SU-DHL-6 (cell line): Measurements from ENCODE around the gene NELL1.

Source experiments
- H2AFZ ChIP-seq: fragments of 200-600 bp; sonication (generic); 2 replicates; pipeline ENCODE4 v1.6.1; 2014; ENCODE audit warnings: low read depth, mild to moderate bottlenecking, moderate library complexity, mixed read lengths, antibody characterized with exemption, low read length; ENCODE audit not compliant: severe bottlenecking
- H3F3A ChIP-seq: fragments of 200-600 bp; shearing (Covaris generic); 2 replicates; pipeline ENCODE4 v1.6.0; 2016; ENCODE audit warnings: antibody characterized with exemption, mild to moderate bottlenecking; ENCODE audit not compliant: insufficient read depth
- H3K27ac ChIP-seq: fragments of 200-600 bp; sonication (generic); 2 replicates; pipeline ENCODE4 v1.5.1; 2016; ENCODE audit warnings: low read depth, mild to moderate bottlenecking, low read length, moderate library complexity, mixed read lengths
- H3K27me3 ChIP-seq: fragments of 200-600 bp; sonication (generic), shearing (Covaris generic); 2 replicates; pipeline ENCODE4 v1.6.0; 2014; ENCODE audit warnings: mild to moderate bottlenecking, low read length
- H3K36me3 ChIP-seq: fragments of 200-600 bp; sonication (generic); 2 replicates; pipeline ENCODE4 v1.6.1; 2014; ENCODE audit warnings: mild to moderate bottlenecking, low read length, mixed read lengths
- H3K4me2 ChIP-seq: fragments of 300-600, 200-600 bp; shearing (Covaris generic), sonication (generic); 2 replicates; pipeline ENCODE4 v1.6.0; 2014; ENCODE audit warnings: low read length, low read depth, mild to moderate bottlenecking; ENCODE audit not compliant: poor library complexity, severe bottlenecking
- H3K4me3 ChIP-seq: fragments of 200-600 bp; sonication (generic); 2 replicates; pipeline ENCODE4 v1.5.1; 2014; ENCODE audit warnings: antibody characterized with exemption, low read length, mild to moderate bottlenecking, mixed read lengths; ENCODE audit not compliant: insufficient read depth, poor library complexity, severe bottlenecking
- H3K79me2 ChIP-seq: fragments of 200-600 bp; sonication (generic); 2 replicates; pipeline ENCODE4 v1.6.1; 2014; ENCODE audit warnings: mild to moderate bottlenecking, low read length, moderate library complexity; ENCODE audit not compliant: insufficient read depth
- H3K9ac ChIP-seq: fragments of 200-600 bp; sonication (generic); 2 replicates; pipeline ENCODE4 v1.7.0; 2014; ENCODE audit warnings: mild to moderate bottlenecking, low read length
- H3K9me2 ChIP-seq: fragments of 200-600 bp; sonication (generic); replicated peaks from 2 replicates; pipeline ENCODE4 v1.6.1; 2014; ENCODE audit warnings: low read length; ENCODE audit not compliant: insufficient read depth
- H3K9me3 ChIP-seq: fragments of 200-600 bp; sonication (generic); 2 replicates; pipeline ENCODE4 v1.6.1; 2014; ENCODE audit warnings: low read length, mixed read lengths; ENCODE audit not compliant: insufficient read depth
- H4K20me1 ChIP-seq: fragments of 200-600 bp; sonication (generic); 2 replicates; pipeline ENCODE4 v1.6.1; 2014; ENCODE audit warnings: low read depth, mild to moderate bottlenecking, antibody characterized with exemption, low read length, moderate library complexity, mixed read lengths
- EZH2phosphoT487 ChIP-seq: fragments of 200-600 bp; sonication (generic), shearing (Covaris generic); conservative IDR thresholded peaks from 2 replicates; pipeline ENCODE4 v1.6.1; 2018; ENCODE audit warnings: mild to moderate bottlenecking, antibody characterized with exemption, low read length, moderate library complexity, mixed read lengths
- TF ChIP-seq, protein P1 (sequence below): fragments of 200-600 bp; sonication (generic); IDR thresholded peaks from one replicate; pipeline ENCODE4 v1.5.1; 2017; ENCODE audit warnings: antibody characterized with exemption, mild to moderate bottlenecking, low read length, moderate library complexity; ENCODE audit not compliant: insufficient read depth, poor library complexity, severe bottlenecking

The NELL1 gene

DNA sequence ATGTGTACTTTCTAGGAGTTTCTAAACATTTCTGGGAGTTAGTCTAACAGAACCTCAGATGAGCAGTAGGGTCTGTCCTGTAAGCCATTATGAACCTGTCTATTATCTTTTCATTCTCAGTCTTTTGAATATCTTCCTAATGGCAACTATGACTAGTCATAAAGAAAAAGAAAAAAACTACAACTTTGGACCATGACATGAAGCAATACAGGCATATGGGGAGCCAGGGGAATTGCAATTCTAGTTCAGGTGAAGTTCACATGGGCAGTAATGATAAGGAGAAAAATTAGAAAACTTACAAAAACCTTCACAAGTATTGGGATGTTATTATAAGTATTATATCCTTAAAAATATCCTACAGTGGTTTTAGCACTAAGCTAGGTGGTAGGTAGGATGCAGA lies 874.5 kb downstream of the NELL1 start:
- Histone ChIP-seq H3K27ac (no peak overlapping the region), H3K27me3 (no peaks in the 10 kb centered on the region), H3K9ac (no peak overlapping the region), H3K9me3 (no peaks in the 10 kb centered on the region), H4K20me1 (no peaks in the 10 kb centered on the region), H3K4me3 (no peak overlapping the region), H3K4me2 (no peak overlapping the region), H2AFZ (no peak overlapping the region), H3K79me2 (no peaks in the 10 kb centered on the region), H3K9me2 (no peaks in the 10 kb centered on the region), H3F3A (no peaks in the 10 kb centered on the region), H3K36me3 (no peaks in the 10 kb centered on the region)
- TF ChIP-seq, protein P1, sequence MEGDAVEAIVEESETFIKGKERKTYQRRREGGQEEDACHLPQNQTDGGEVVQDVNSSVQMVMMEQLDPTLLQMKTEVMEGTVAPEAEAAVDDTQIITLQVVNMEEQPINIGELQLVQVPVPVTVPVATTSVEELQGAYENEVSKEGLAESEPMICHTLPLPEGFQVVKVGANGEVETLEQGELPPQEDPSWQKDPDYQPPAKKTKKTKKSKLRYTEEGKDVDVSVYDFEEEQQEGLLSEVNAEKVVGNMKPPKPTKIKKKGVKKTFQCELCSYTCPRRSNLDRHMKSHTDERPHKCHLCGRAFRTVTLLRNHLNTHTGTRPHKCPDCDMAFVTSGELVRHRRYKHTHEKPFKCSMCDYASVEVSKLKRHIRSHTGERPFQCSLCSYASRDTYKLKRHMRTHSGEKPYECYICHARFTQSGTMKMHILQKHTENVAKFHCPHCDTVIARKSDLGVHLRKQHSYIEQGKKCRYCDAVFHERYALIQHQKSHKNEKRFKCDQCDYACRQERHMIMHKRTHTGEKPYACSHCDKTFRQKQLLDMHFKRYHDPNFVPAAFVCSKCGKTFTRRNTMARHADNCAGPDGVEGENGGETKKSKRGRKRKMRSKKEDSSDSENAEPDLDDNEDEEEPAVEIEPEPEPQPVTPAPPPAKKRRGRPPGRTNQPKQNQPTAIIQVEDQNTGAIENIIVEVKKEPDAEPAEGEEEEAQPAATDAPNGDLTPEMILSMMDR: no peak
- TF ChIP-seq EZH2phosphoT487: no peak

DNA sequence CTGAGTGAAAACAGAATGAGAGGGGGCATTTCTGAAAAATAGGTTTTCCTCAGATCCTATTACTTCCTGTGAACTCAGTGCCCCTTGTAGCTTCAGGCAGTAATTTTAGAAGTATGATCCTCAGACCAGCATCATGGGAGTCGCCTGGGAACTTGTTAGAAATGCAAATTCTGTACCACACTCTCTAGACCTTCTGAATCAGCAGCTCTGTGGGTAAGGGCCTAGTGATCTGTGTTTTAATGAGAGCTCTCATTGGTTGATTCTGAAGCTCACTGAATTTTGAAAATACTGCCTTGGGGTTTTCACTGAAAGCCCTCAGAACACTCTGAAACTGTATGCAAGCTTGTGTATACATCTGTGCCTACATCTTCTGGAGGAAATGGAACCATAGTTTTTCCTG lies 876.3 kb downstream of the NELL1 start:
- Histone ChIP-seq H3K27ac (no peak overlapping the region), H3K79me2 (no peaks in the 10 kb centered on the region), H3F3A (no peaks in the 10 kb centered on the region), H3K27me3 (no peaks in the 10 kb centered on the region), H3K4me3 (no peak overlapping the region), H3K9me2 (no peaks in the 10 kb centered on the region), H3K9ac (no peak overlapping the region), H3K9me3 (no peaks in the 10 kb centered on the region), H3K36me3 (no peaks in the 10 kb centered on the region), H3K4me2 (no peak overlapping the region), H4K20me1 (no peaks in the 10 kb centered on the region), H2AFZ (no peak overlapping the region)
- TF ChIP-seq EZH2phosphoT487: no peak
- TF ChIP-seq, protein P1: no peak

DNA sequence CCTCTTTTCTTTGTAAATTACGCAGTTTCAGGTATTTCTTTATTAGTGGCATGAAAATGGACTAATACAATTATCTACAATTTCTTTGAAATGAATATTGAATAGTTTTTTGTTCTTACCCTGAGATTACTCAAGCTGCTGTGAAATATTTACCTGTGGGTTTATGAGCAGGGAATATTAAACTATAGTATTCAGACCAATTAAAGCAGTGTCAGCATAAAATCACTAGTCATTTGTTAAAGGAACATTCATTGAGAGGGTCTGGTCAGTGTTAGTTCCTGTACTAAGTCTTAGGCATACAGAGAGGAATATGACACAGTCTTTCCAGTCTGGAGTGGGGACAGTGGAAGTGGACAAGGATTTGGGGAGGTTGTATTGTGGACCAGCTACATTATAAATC lies 877.3 kb downstream of the NELL1 start:
- H3K27ac ChIP-seq: no peak overlapping the region
- TF ChIP-seq EZH2phosphoT487: no peak
- TF ChIP-seq, protein P1: no peak
- H3K4me3 ChIP-seq: no peak overlapping the region
- no peaks in the 10 kb centered on the region for H3F3A ChIP-seq
- no peak overlapping the region for H3K4me2 ChIP-seq
- no peak overlapping the region for H2AFZ ChIP-seq
- H3K79me2 ChIP-seq: no peaks in the 10 kb centered on the region
- no peaks in the 10 kb centered on the region for H3K36me3 ChIP-seq
- no peaks in the 10 kb centered on the region for H4K20me1 ChIP-seq
- H3K9ac ChIP-seq: no peak overlapping the region
- no peaks in the 10 kb centered on the region for H3K9me2 ChIP-seq
- no peaks in the 10 kb centered on the region for H3K27me3 ChIP-seq
- H3K9me3 ChIP-seq: no peaks in the 10 kb centered on the region
